ENCODE data around the gene KRTAP12-2.

Gene KRTAP12-2

GRCh38 chr21:44706706-44707581 is 40.2 kb upstream of the KRTAP12-2 start:
- peaks cover 2% of the 10 kb centered on the region for H3K36me3 Mint-ChIP-seq (ENCODE audit: low read depth)
- H3K27me3 Mint-ChIP-seq (ENCODE audit: low read depth), result peaks cover 80% of the 10 kb centered on the region
- H3K4me3 Mint-ChIP-seq, result no peak overlapping the region
- peaks cover 13% of the 10 kb centered on the region for H3K9me3 Mint-ChIP-seq
- no peak overlapping the region for H3K27ac Mint-ChIP-seq
- peaks cover 1% of the 10 kb centered on the region for H3K4me1 Mint-ChIP-seq (ENCODE audit: low read depth)
- no peak for DNase-seq (ENCODE audit: low spot score)

- H3K4me1 Mint-ChIP-seq (ENCODE audit: low read depth), result peaks cover 1% of the 10 kb centered on the region
- peaks cover 2% of the 10 kb centered on the region for H3K36me3 Mint-ChIP-seq (ENCODE audit: low read depth)
- peaks cover 79% of the 10 kb centered on the region for H3K27me3 Mint-ChIP-seq (ENCODE audit: low read depth)
- DNase-seq (ENCODE audit: low spot score), result no peak
- no peak overlapping the region for H3K27ac Mint-ChIP-seq
- no peak overlapping the region for H3K4me3 Mint-ChIP-seq
- H3K9me3 Mint-ChIP-seq, result peaks cover 13% of the 10 kb centered on the region
Observed at GRCh38 chr21:44706026-44706705, 39.4 kb upstream of the KRTAP12-2 start.

GRCh38 chr21:44704636-44705001 is 37.9 kb upstream of the KRTAP12-2 start:
- Mint-ChIP-seq H3K27ac (no peak overlapping the region), H3K9me3 (peaks cover 13% of the 10 kb centered on the region), H3K4me3 (no peak overlapping the region), H3K36me3 (ENCODE audit: low read depth) (peaks cover 2% of the 10 kb centered on the region), H3K27me3 (ENCODE audit: low read depth) (peaks cover 68% of the 10 kb centered on the region), H3K4me1 (ENCODE audit: low read depth) (no peaks in the 10 kb centered on the region)
- DNase-seq (ENCODE audit: low spot score), result no peak

- Mint-ChIP-seq H3K9me3 (peaks cover 13% of the 10 kb centered on the region), H3K4me1 (ENCODE audit: low read depth) (no peaks in the 10 kb centered on the region), H3K27ac (no peak overlapping the region)
Observed at GRCh38 chr21:44703731-44704635, 37.3 kb upstream of the KRTAP12-2 start.

GRCh38 chr21:44702973-44703730 is 36.4 kb upstream of the KRTAP12-2 start:
- no peak for DNase-seq (ENCODE audit: low spot score)
- H3K4me3 Mint-ChIP-seq, result no peak overlapping the region
- H3K36me3 Mint-ChIP-seq (ENCODE audit: low read depth), result peaks cover 2% of the 10 kb centered on the region
- H3K9me3 Mint-ChIP-seq, result peaks cover 13% of the 10 kb centered on the region
- peaks cover 66% of the 10 kb centered on the region for H3K27me3 Mint-ChIP-seq (ENCODE audit: low read depth)
- H3K27ac Mint-ChIP-seq, result no peak overlapping the region
- no peaks in the 10 kb centered on the region for H3K4me1 Mint-ChIP-seq (ENCODE audit: low read depth)

More at GRCh38 chr21:44703731-44704635, 37.3 kb upstream of the KRTAP12-2 start:
- H3K4me3 Mint-ChIP-seq, result no peak overlapping the region
- H3K27me3 Mint-ChIP-seq (ENCODE audit: low read depth), result peaks cover 65% of the 10 kb centered on the region
- H3K36me3 Mint-ChIP-seq (ENCODE audit: low read depth), result peaks cover 2% of the 10 kb centered on the region
- DNase-seq (ENCODE audit: low spot score), result no peak

GRCh38 chr21:44702111-44702972 is 35.6 kb upstream of the KRTAP12-2 start:
- Mint-ChIP-seq H3K36me3 (ENCODE audit: low read depth) (peaks cover 2% of the 10 kb centered on the region), H3K9me3 (peaks cover 13% of the 10 kb centered on the region), H3K4me3 (no peak overlapping the region), H3K27me3 (ENCODE audit: low read depth) (peaks cover 66% of the 10 kb centered on the region), H3K4me1 (ENCODE audit: low read depth) (no peaks in the 10 kb centered on the region), H3K27ac (no peak overlapping the region)
- no peak for DNase-seq (ENCODE audit: low spot score)

- Mint-ChIP-seq H3K27ac (no peak overlapping the region), H3K27me3 (ENCODE audit: low read depth) (peaks cover 66% of the 10 kb centered on the region), H3K9me3 (peaks cover 13% of the 10 kb centered on the region), H3K4me3 (no peak overlapping the region), H3K36me3 (ENCODE audit: low read depth) (peaks cover 2% of the 10 kb centered on the region), H3K4me1 (ENCODE audit: low read depth) (no peaks in the 10 kb centered on the region)
- no peak for DNase-seq (ENCODE audit: low spot score)
Observed at GRCh38 chr21:44701541-44701940, 34.8 kb upstream of the KRTAP12-2 start.

GRCh38 chr21:44701023-44701400 is 34.3 kb upstream of the KRTAP12-2 start:
- Mint-ChIP-seq H3K27me3 (ENCODE audit: low read depth) (peaks cover 66% of the 10 kb centered on the region), H3K9me3 (peaks cover 9% of the 10 kb centered on the region), H3K4me3 (no peak overlapping the region), H3K4me1 (ENCODE audit: low read depth) (no peaks in the 10 kb centered on the region), H3K36me3 (ENCODE audit: low read depth) (peaks cover 2% of the 10 kb centered on the region), H3K27ac (no peak overlapping the region)
- no peak for DNase-seq (ENCODE audit: low spot score)

GRCh38 chr21:44700101-44701022 is 33.6 kb upstream of the KRTAP12-2 start:
- peaks cover 66% of the 10 kb centered on the region for H3K27me3 Mint-ChIP-seq (ENCODE audit: low read depth)
- H3K4me1 Mint-ChIP-seq (ENCODE audit: low read depth), result no peaks in the 10 kb centered on the region
- H3K4me3 Mint-ChIP-seq, result no peak overlapping the region
- H3K36me3 Mint-ChIP-seq (ENCODE audit: low read depth), result peaks cover 2% of the 10 kb centered on the region
- H3K27ac Mint-ChIP-seq, result no peak overlapping the region
- H3K9me3 Mint-ChIP-seq, result peaks cover 4% of the 10 kb centered on the region
- no peak for DNase-seq (ENCODE audit: low spot score)

GRCh38 chr21:44699502-44700001 is 32.8 kb upstream of the KRTAP12-2 start:
- Mint-ChIP-seq H3K36me3 (ENCODE audit: low read depth) (no peaks in the 10 kb centered on the region), H3K27me3 (ENCODE audit: low read depth) (peaks cover 58% of the 10 kb centered on the region), H3K4me3 (no peak overlapping the region), H3K9me3 (no peaks in the 10 kb centered on the region), H3K4me1 (ENCODE audit: low read depth) (no peaks in the 10 kb centered on the region), H3K27ac (no peak overlapping the region)
- DNase-seq (ENCODE audit: low spot score), result no peak

- Mint-ChIP-seq H3K9me3 (peaks cover 5% of the 10 kb centered on the region), H3K4me3 (no peak overlapping the region), H3K27ac (no peak overlapping the region), H3K4me1 (ENCODE audit: low read depth) (no peaks in the 10 kb centered on the region), H3K36me3 (ENCODE audit: low read depth) (no peaks in the 10 kb centered on the region), H3K27me3 (ENCODE audit: low read depth) (peaks cover 52% of the 10 kb centered on the region)
- DNase-seq (ENCODE audit: low spot score), result no peak
Observed at GRCh38 chr21:44697811-44698734, 31.3 kb upstream of the KRTAP12-2 start.
